Stomach (tissue), 9 donors: Measurements from ENCODE around the gene TMEM129. TPM values are rescaled to one million over a fixed set of nuclear protein-coding genes. Genes with fewer than 3 reads are reported as not detected.

Experiments
- DNase-seq, 2 donors: peaks; one replicate each; pipeline versions ENCODE4 v3.0.0 to v3.0.0-alpha.2; 2013 to 2019
- H3K27ac ChIP-seq, 5 donors: fragments of 200-600 bp in 4 of 5; sonication (generic) in 4 of 5; one replicate each; pipeline ENCODE4 v1.5.1; 2013 to 2019; ENCODE audit warnings: mild to moderate bottlenecking in 1 of 5, moderate library complexity in 1 of 5
- H3K27me3 ChIP-seq, 3 donors: fragments of 200-600 bp; sonication (generic); one replicate each; pipeline ENCODE4 v1.5.1; 2017 to 2019; ENCODE audit warnings: mixed run types in 1 of 3
- H3K36me3 ChIP-seq, 4 donors: fragments of 200-600 bp; sonication (generic); 1 replicate in 3 of 4; 2 replicates in 1 of 4; pipeline ENCODE4 v1.5.1; 2016 to 2019
- H3K4me1 ChIP-seq, 4 donors: fragments of 200-600 bp; sonication (generic); one replicate each; pipeline ENCODE4 v1.5.1; 2016 to 2019
- H3K4me3 ChIP-seq, 4 donors: fragments of 200-600 bp; sonication (generic) in 3 of 4; one replicate each; pipeline ENCODE4 v1.5.1; 2016 to 2019; ENCODE audit warnings: mild to moderate bottlenecking in 1 of 4
- H3K9me3 ChIP-seq, 4 donors: fragments of 200-600 bp; sonication (generic); one replicate each; pipeline ENCODE4 v1.5.1; 2016 to 2019
- CTCF ChIP-seq, 7 experiments: fragments of 450-650 bp in 4 of 7; fragments of 200-600 bp in 3 of 7; sonication (generic) in 3 of 7; IDR thresholded peaks; one replicate each; pipeline ENCODE4 v1.5.1; 2016 to 2019; ENCODE audit warnings: antibody characterized with exemption in 7 of 7, control low read depth in 2 of 7, mild to moderate bottlenecking in 1 of 7
- EP300 ChIP-seq: sonication (generic); formaldehyde crosslinking; IDR thresholded peaks from one replicate; pipeline ENCODE4 v1.6.1; 2017; ENCODE audit warnings: antibody characterized with exemption
- POLR2A ChIP-seq, 4 donors: fragments of 450-650 bp; IDR thresholded peaks; one replicate each; pipeline ENCODE4 v1.6.1; 2016; ENCODE audit warnings: antibody characterized with exemption in 4 of 4, control low read depth in 2 of 4, mild to moderate bottlenecking in 1 of 4, moderate library complexity in 1 of 4
- POLR2AphosphoS5 ChIP-seq, 3 donors: sonication (generic); formaldehyde crosslinking; IDR thresholded peaks; one replicate each; pipeline ENCODE4 v1.6.1; 2016; ENCODE audit warnings: antibody characterized with exemption in 3 of 3
- WGBS, 5 donors: extraction: QIAGEN DNeasy Blood & Tissue Kit in 3 of 5; methylation state at CpG; one replicate each; pipeline versions ENCODE4 v1.1.5 to v1.1.7; 2013 to 2018; 5-methylcytosine and 5-hydroxymethylcytosine counted together
- intact Hi-C: fragments of 100-400 bp; cut with DNase I; formaldehyde crosslinking; loops from one replicate; pipeline ENCODE4 v1.15.1; 2023; ENCODE audit warnings: low total_unique reads
- polyA plus RNA-seq, 3 donors: library from polyadenylated mRNA; stranded (reverse); fragments of 200-250 nt; gene quantifications; one replicate each; pipeline ENCODE4 v1.2.3, GENCODE V29; 2013
- total RNA-seq, 5 donors: library from RNA; depleted of rRNA; stranded (reverse); fragments of >200 nt; gene quantifications; one replicate each; pipeline versions ENCODE4 v1.1.0 to v1.2.3, GENCODE V29; 2014 to 2016
- donor health status: healthy with polysubstance abuse.
- donor health status: Bipolar disorder and iron deficiency.
- donor health status: healthy.

TMEM129 gene
- total and polyA plus RNA-seq, 8 donors: 9.9 to 171 (median 24.8) TPM

GRCh38 chr4:1768367-1769034, 47.4 kb upstream of the TMEM129 start:
- no peaks in the 10 kb centered on the region for H3K9me3 ChIP-seq
- peaks cover 18 to 45% (median 43%) of the 10 kb centered on the region in 4 donors for H3K4me1 ChIP-seq
- H3K4me3 ChIP-seq: no peak overlapping the region
- no peak overlapping the region for H3K27ac ChIP-seq
- intact Hi-C loops: no loop called here
- peaks cover 0 to 98% (median 10%) of the 10 kb centered on the region in 3 donors for H3K27me3 ChIP-seq
- DNase-seq: peak in 1 of 2 donors; percentile 90
- no peaks in the 10 kb centered on the region for H3K36me3 ChIP-seq
- WGBS, 5 donors: 49 to 72% (median 51%) methylated on average over 14 to 23 of the region's 23 CpGs
- TF ChIP-seq POLR2AphosphoS5 (IDR thresholded peaks at IDR 0.05): no peak

- peak overlapping the region; percentile 39 to 52 (median 46) for H3K4me3 ChIP-seq
- WGBS, 5 donors: 17 to 46% (median 30%) methylated on average over 8 to 32 of the region's 32 CpGs; no CpG with 5 or more reads in 1 of the 5 donors
Observed at GRCh38 chr4:1767770-1768366, 46.7 kb upstream of the TMEM129 start.

GRCh38 chr4:1767061-1767769, 46.1 kb upstream of the TMEM129 start:
- Histone ChIP-seq H3K27me3 (peaks cover 0 to 99% (median 16%) of the 10 kb centered on the region in 3 donors), H3K9me3 (no peaks in the 10 kb centered on the region), H3K27ac (peak overlapping the region in 1 of 5 donors; percentile 56), H3K4me1 (peaks cover 23 to 50% (median 45%) of the 10 kb centered on the region in 4 donors), H3K4me3 (peak overlapping the region; percentile 39 to 52 (median 46)), H3K36me3 (no peaks in the 10 kb centered on the region)
- 0 to 2% (median 1%) methylated on average over 10 to 75 of the region's 84 CpGs for WGBS, 5 donors
- no peak for TF ChIP-seq POLR2A (IDR thresholded peaks at IDR 0.05)
- no peak for TF ChIP-seq POLR2AphosphoS5 (IDR thresholded peaks at IDR 0.05)
- TF ChIP-seq EP300: no peak
- no peak for TF ChIP-seq CTCF (IDR thresholded peaks at IDR 0.05)
- peak in 1 of 2 donors; percentile 78 for DNase-seq
- intact Hi-C loops: no loop called here

More at GRCh38 chr4:1767770-1768366, 46.7 kb upstream of the TMEM129 start:
- Histone ChIP-seq H3K9me3 (no peaks in the 10 kb centered on the region), H3K36me3 (no peaks in the 10 kb centered on the region), H3K4me1 (peaks cover 23 to 51% (median 48%) of the 10 kb centered on the region in 4 donors), H3K27ac (no peak overlapping the region), H3K27me3 (peaks cover 0 to 98% (median 14%) of the 10 kb centered on the region in 3 donors)
- intact Hi-C loops: no loop called here
- TF ChIP-seq CTCF (IDR thresholded peaks at IDR 0.05) (peak in 1 of 7 experiments; percentile 23), POLR2A (IDR thresholded peaks at IDR 0.05) (no peak)
- peak; percentile 47 to 89 for DNase-seq

- Histone ChIP-seq H3K27ac (peak overlapping the region in 1 of 5 donors; percentile 56), H3K9me3 (no peaks in the 10 kb centered on the region), H3K4me1 (peaks cover 23 to 43% (median 42%) of the 10 kb centered on the region in 4 donors), H3K36me3 (no peaks in the 10 kb centered on the region), H3K27me3 (peaks cover 0 to 98% (median 16%) of the 10 kb centered on the region in 3 donors), H3K4me3 (peak overlapping the region; percentile 39 to 52 (median 46))
- TF ChIP-seq POLR2A (IDR thresholded peaks at IDR 0.05) (no peak), EP300 (no peak), POLR2AphosphoS5 (IDR thresholded peaks at IDR 0.05) (no peak), CTCF (IDR thresholded peaks at IDR 0.05) (no peak)
- WGBS, 5 donors: 26 to 38% (median 29%) methylated on average over 11 to 41 of the region's 41 CpGs
- intact Hi-C loops: no loop called here
- DNase-seq: peak in 1 of 2 donors; percentile 84
Observed at GRCh38 chr4:1766106-1767060, 45.3 kb upstream of the TMEM129 start.
